ENCODE measurements around the gene LGALS16. TPM values are rescaled to one million over a fixed set of nuclear protein-coding genes. Genes with fewer than 3 reads are reported as not detected.
"Not testable (repeated sequence)": the region's sequence is repeated elsewhere in the genome, so short reads cannot be mapped to it uniquely, and the experiment has no call there.

Gene LGALS16
- total and polyA plus RNA-seq, 7 donors, result not detected

DNA sequence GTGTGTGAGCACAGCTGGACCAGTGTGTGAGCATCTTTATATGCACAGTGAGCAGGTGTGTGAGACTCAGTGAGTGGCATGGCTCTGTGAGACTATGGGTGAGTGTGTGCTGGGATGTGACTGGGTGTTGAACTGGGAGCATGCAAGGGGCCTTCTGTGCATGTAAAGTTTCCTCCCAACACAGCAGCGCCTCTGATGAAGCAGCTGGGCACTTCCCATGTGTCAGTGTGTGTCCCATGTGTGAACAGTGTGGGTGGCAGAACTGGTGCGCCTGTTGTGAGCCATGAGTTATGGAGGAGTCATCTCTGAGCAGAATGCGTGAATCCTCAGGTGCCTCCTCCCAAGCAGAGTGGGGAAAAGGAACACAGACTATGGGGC, 24.1 kb downstream of the LGALS16 start:
- no peaks in the 10 kb centered on the region for H3K9me3 ChIP-seq
- 84 to 87% methylated on average over 3 of the region's 3 CpGs for WGBS, 2 donors
- no peaks in the 10 kb centered on the region for H3K36me3 ChIP-seq
- no peak overlapping the region for H3K4me3 ChIP-seq
- TF ChIP-seq EP300 (IDR thresholded peaks at IDR 0.05) (no peak), POLR2A (IDR thresholded peaks at IDR 0.05) (no peak), POLR2AphosphoS5 (IDR thresholded peaks at IDR 0.05) (no peak)
- TF ChIP-seq, protein P1, sequence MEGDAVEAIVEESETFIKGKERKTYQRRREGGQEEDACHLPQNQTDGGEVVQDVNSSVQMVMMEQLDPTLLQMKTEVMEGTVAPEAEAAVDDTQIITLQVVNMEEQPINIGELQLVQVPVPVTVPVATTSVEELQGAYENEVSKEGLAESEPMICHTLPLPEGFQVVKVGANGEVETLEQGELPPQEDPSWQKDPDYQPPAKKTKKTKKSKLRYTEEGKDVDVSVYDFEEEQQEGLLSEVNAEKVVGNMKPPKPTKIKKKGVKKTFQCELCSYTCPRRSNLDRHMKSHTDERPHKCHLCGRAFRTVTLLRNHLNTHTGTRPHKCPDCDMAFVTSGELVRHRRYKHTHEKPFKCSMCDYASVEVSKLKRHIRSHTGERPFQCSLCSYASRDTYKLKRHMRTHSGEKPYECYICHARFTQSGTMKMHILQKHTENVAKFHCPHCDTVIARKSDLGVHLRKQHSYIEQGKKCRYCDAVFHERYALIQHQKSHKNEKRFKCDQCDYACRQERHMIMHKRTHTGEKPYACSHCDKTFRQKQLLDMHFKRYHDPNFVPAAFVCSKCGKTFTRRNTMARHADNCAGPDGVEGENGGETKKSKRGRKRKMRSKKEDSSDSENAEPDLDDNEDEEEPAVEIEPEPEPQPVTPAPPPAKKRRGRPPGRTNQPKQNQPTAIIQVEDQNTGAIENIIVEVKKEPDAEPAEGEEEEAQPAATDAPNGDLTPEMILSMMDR (IDR thresholded peaks at IDR 0.05), result no peak
- peaks cover 0 to 5% (median 0%) of the 10 kb centered on the region in 4 donors for H3K4me1 ChIP-seq
- intact Hi-C loops (cut with DNase I), result no loop called here
- no peak overlapping the region for H3K27ac ChIP-seq
- H3K27me3 ChIP-seq, result no peaks in the 10 kb centered on the region
- DNase-seq, result no peak

DNA sequence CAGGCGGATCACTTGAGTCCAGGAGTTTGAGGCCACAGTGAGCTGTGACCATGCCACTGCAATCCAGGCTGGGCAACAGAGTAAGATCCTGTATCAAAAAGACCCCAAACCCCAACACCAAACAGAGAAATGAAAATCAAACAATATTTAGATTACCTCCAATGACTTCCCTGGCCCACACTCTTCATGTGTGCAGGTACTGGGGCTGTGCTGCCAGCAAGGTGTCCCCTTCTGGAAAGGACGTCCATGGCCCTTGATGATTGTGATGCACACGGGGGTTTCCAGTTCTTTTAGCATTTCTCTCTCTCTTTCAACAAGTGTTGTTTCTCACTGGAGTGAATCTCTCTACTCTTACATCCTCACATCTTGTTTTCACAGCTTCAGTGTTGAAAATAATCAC, 24.9 kb downstream of the LGALS16 start:
- intact Hi-C loops (cut with DNase I), result no loop called here
- Histone ChIP-seq H3K27ac (no peak overlapping the region), H3K36me3 (no peaks in the 10 kb centered on the region), H3K4me3 (no peak overlapping the region), H3K9me3 (no peaks in the 10 kb centered on the region), H3K27me3 (no peaks in the 10 kb centered on the region), H3K4me1 (peaks cover 0 to 5% (median 0%) of the 10 kb centered on the region in 4 donors)
- no peak for DNase-seq
- WGBS, 2 donors, result 75 to 89% methylated on average over 3 of the region's 3 CpGs
- no peak for TF ChIP-seq POLR2A (IDR thresholded peaks at IDR 0.05)

DNA sequence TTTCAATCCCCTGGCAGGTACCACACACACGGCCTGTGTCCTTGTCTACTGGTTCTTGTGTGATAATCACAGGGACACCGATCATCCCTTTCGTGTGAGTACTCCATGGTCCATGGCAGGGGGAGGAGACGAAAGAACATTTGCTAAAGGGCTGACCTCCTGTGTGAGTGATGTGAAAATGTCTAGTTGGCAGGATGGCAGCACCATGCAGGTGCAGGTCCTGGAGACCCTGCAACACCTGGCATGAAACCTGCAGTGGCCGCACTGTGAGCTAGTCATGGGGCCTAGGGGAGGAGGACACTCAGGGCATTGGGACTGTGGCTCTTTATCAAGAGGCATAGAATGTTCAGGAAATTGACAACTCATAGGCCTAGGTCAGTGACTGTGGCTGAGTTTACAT, 25.7 kb downstream of the LGALS16 start:
- intact Hi-C loops (cut with DNase I), result no loop called here
- no peaks in the 10 kb centered on the region for H3K27me3 ChIP-seq
- TF ChIP-seq EP300 (IDR thresholded peaks at IDR 0.05), result no peak
- TF ChIP-seq POLR2A (IDR thresholded peaks at IDR 0.05), result no peak
- TF ChIP-seq POLR2AphosphoS5 (IDR thresholded peaks at IDR 0.05), result no peak
- TF ChIP-seq, protein P1 (IDR thresholded peaks at IDR 0.05), result no peak
- H3K4me3 ChIP-seq, result no peak overlapping the region
- H3K36me3 ChIP-seq, result no peaks in the 10 kb centered on the region
- DNase-seq, result no peak
- 86 to 92% methylated on average over 5 of the region's 5 CpGs for WGBS, 2 donors
- peaks cover 0 to 5% (median 0%) of the 10 kb centered on the region in 4 donors for H3K4me1 ChIP-seq
- H3K9me3 ChIP-seq, result no peaks in the 10 kb centered on the region
- no peak overlapping the region for H3K27ac ChIP-seq

DNA sequence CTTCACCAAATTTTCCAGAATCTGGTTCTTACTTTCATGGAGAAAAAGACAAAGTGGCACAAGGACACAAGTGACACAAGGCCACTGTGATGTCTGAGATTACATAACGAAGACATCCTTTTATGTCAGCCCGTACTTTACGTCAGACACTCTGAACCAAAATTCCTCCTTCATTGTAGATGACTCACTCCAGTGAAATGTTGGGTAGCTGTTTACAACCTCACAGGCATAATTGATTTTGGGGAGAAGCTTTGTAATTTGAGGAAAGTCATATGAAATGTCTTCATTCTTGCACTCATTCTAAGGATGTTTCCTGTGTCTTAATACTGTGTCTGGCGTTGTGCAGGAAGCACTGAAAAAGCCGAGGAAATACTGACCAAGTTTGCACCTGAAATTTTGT, 28.6 kb downstream of the LGALS16 start:
- Histone ChIP-seq H3K27ac (no peak overlapping the region), H3K27me3 (no peaks in the 10 kb centered on the region), H3K36me3 (no peaks in the 10 kb centered on the region), H3K4me3 (no peak overlapping the region), H3K9me3 (no peaks in the 10 kb centered on the region), H3K4me1 (no peaks in the 10 kb centered on the region)
- 83 to 84% methylated on average over 5 of the region's 5 CpGs for WGBS, 2 donors
- no peak for DNase-seq
- intact Hi-C loops (cut with DNase I), result no loop called here
- TF ChIP-seq POLR2AphosphoS5 (IDR thresholded peaks at IDR 0.05) (no peak), EP300 (IDR thresholded peaks at IDR 0.05) (no peak), POLR2A (IDR thresholded peaks at IDR 0.05) (no peak)

DNA sequence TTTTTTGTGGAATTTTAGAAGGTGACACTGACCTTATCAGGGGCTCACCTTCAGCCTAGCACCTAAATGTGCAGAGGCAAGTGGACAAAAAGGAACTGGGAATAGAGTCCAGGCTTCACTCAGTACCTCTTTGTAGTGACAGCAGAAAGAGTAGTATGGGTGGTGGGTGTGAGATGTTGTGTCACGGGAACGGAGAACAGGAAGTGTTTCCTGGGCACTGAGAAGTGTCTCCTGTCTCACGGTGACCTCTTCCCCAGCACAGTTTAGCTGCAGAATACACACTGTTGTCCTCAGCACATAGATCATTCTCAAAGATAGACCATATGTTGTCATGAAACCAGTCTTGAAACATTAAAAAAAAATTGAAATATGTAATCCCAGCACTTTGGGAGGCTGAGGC, 31.0 kb downstream of the LGALS16 start:
- 66 to 84% methylated on average over 3 of the region's 3 CpGs for WGBS, 2 donors
- Histone ChIP-seq H3K9me3 (peaks cover 0 to 2% (median 0%) of the 10 kb centered on the region in 4 donors), H3K27me3 (no peaks in the 10 kb centered on the region), H3K27ac (no peak overlapping the region), H3K4me3 (no peak overlapping the region), H3K36me3 (no peaks in the 10 kb centered on the region), H3K4me1 (no peaks in the 10 kb centered on the region)
- intact Hi-C loops (cut with DNase I), result no loop called here
- no peak for DNase-seq
- TF ChIP-seq POLR2AphosphoS5 (IDR thresholded peaks at IDR 0.05), result no peak
- TF ChIP-seq, protein P1 (IDR thresholded peaks at IDR 0.05), result no peak
- TF ChIP-seq POLR2A (IDR thresholded peaks at IDR 0.05), result no peak
- no peak for TF ChIP-seq EP300 (IDR thresholded peaks at IDR 0.05)

DNA sequence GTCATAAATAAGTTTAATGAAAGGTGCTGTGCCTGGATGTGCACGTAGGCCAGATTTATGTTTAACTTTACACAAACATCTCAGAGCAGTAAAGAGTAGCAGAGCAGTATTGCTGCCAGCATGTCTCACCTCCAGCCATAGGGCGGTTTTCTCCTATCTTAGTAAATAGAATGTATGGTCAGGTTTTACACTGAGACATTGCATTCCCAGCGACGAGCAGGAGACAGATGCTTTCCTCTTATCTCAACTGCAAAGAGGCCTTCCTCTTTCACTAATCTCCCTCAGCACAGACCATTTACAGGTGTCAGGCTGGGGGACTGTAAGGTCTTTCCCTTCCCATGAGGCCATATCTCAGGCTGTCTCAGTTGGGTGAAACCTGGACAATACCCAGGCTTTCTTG, 32.9 kb downstream of the LGALS16 start:
- WGBS, 2 donors, result 17 to 64% methylated on average over 4 of the region's 4 CpGs
- DNase-seq; H3K27ac ChIP-seq; H3K4me3 ChIP-seq; H3K27me3 ChIP-seq; H3K36me3 ChIP-seq; intact Hi-C loops (cut with DNase I); H3K9me3 ChIP-seq; H3K4me1 ChIP-seq: not testable (repeated sequence)

Data from sigmoid colon (tissue), 7 donors.